Raji (cell line): ENCODE data around the gene CIAO3.

Source experiments
- POLR2A ChIP-seq: IDR thresholded peaks from 2 replicates; pipeline ENCODE4 v1.6.1; 2011; ENCODE audit warnings: low read depth, low read length, control low read depth; ENCODE audit not compliant: insufficient read depth

Gene CIAO3

GRCh38 chr16:734981-735881 lies 5.6 kb downstream of the CIAO3 start:
- TF ChIP-seq POLR2A, result no peak

- no peak for TF ChIP-seq POLR2A
Observed at GRCh38 chr16:734208-734980, 6.4 kb downstream of the CIAO3 start.

GRCh38 chr16:733382-734207 lies 7.2 kb downstream of the CIAO3 start:
- no peak for TF ChIP-seq POLR2A

GRCh38 chr16:732936-733335 lies 7.9 kb downstream of the CIAO3 start:
- TF ChIP-seq POLR2A, result no peak

- TF ChIP-seq POLR2A, result no peak
Observed at GRCh38 chr16:732332-732731, 8.5 kb downstream of the CIAO3 start.

- no peak for TF ChIP-seq POLR2A
Observed at GRCh38 chr16:730666-731509, 9.9 kb downstream of the CIAO3 start.

- TF ChIP-seq POLR2A, result peak; percentile 11; the same call in 1 of the 2 replicates
Observed at GRCh38 chr16:729768-730665, 10.8 kb downstream of the CIAO3 start.

- peak; percentile 13; the same call in 1 of the 2 replicates for TF ChIP-seq POLR2A
Observed at GRCh38 chr16:728890-729744, 11.7 kb downstream of the CIAO3 start.

- TF ChIP-seq POLR2A, result peak; percentile 82
Observed at GRCh38 chr16:728131-728889, 12.5 kb downstream of the CIAO3 start.

GRCh38 chr16:727291-727977 lies 13.4 kb downstream of the CIAO3 start:
- peak; percentile 78 for TF ChIP-seq POLR2A
